Neutrophil (primary cell): ENCODE measurements around the gene PLA2G12A.

Experiments used
- H3K27ac ChIP-seq: fragments of 200-600 bp; sonication (generic); 2 replicates; pipeline ENCODE4 v1.5.1; 2016; ENCODE audit warnings: mild to moderate bottlenecking, moderate library complexity
- H3K27me3 ChIP-seq: fragments of 200-600 bp; sonication (generic); 2 replicates; pipeline ENCODE4 v1.6.0; 2016; ENCODE audit warnings: mild to moderate bottlenecking
- H3K36me3 ChIP-seq: fragments of 200-600 bp; sonication (generic); 2 replicates; pipeline ENCODE4 v1.5.1; 2017
- H3K4me1 ChIP-seq, 2 experiments: fragments of 200-600 bp in 1 of 2; sonication (generic) in 1 of 2; 1 replicate in 1 of 2; 2 replicates in 1 of 2; pipeline versions ENCODE4 v1.5.1 to v1.6.1; 2013 to 2016; ENCODE audit warnings: low read depth in 1 of 2, low read length in 1 of 2, mild to moderate bottlenecking in 1 of 2, moderate library complexity in 1 of 2; ENCODE audit not compliant: control insufficient read depth in 1 of 2, insufficient read depth in 1 of 2
- H3K4me3 ChIP-seq, 2 experiments: fragments of 200-600 bp in 1 of 2; sonication (generic) in 1 of 2; 1 replicate in 1 of 2; 2 replicates in 1 of 2; pipeline ENCODE4 v1.5.1; 2013 to 2016; ENCODE audit warnings: low read depth in 1 of 2, low read length in 1 of 2, mild to moderate bottlenecking in 1 of 2, moderate library complexity in 1 of 2
- H3K9me3 ChIP-seq: fragments of 200-600 bp; sonication (generic); 2 replicates; pipeline ENCODE4 v1.5.1; 2016
- TF ChIP-seq, protein P1 (sequence below): fragments of 200-600 bp; sonication (generic); IDR thresholded peaks from 2 replicates; pipeline ENCODE4 v1.5.1; 2016; ENCODE audit warnings: antibody characterized with exemption

PLA2G12A gene

DNA sequence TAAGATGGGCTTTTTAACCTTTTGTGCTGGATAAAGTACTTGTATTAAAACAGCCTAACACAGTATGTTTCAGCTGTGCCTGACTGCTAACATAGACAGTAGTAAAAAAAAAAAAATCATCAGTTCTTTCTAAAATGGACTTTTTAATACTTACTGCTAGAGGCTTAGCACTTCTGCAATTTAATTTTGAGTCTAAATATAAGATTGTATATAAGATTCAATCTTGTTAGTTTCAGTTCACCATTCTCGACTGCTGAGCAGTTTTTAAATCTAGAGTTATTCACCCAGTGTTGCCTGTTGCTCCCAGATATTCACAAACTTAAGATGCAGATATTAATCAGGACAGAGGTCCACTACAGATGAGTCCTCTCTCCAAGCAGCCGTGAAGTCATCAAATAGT lies 6.8 kb downstream of the PLA2G12A start:
- TF ChIP-seq, protein P1, sequence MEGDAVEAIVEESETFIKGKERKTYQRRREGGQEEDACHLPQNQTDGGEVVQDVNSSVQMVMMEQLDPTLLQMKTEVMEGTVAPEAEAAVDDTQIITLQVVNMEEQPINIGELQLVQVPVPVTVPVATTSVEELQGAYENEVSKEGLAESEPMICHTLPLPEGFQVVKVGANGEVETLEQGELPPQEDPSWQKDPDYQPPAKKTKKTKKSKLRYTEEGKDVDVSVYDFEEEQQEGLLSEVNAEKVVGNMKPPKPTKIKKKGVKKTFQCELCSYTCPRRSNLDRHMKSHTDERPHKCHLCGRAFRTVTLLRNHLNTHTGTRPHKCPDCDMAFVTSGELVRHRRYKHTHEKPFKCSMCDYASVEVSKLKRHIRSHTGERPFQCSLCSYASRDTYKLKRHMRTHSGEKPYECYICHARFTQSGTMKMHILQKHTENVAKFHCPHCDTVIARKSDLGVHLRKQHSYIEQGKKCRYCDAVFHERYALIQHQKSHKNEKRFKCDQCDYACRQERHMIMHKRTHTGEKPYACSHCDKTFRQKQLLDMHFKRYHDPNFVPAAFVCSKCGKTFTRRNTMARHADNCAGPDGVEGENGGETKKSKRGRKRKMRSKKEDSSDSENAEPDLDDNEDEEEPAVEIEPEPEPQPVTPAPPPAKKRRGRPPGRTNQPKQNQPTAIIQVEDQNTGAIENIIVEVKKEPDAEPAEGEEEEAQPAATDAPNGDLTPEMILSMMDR: no peak
- Histone ChIP-seq H3K27me3 (peaks cover 2% of the 10 kb centered on the region), H3K27ac (no peak overlapping the region), H3K4me1 (no peaks in the 10 kb centered on the region), H3K36me3 (no peaks in the 10 kb centered on the region), H3K4me3 (no peak overlapping the region), H3K9me3 (no peaks in the 10 kb centered on the region)

DNA sequence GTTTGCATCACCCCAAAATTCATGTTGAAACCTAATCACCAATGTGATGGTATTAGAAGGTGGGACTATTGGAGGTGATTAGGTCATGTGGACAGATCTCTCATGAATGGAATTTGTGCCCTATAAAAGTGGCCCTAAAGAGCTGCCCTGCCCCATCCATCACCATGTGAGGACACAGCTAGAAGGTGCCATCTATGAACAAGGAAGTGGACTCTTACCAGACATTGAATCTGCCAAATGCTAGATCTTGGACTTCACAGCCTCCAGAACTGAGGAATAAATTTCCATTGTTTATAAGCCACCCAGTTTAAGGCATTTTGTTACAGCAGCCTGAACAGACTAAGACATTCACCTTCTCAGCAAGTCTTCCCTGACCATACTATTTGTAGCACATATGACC lies 7.5 kb downstream of the PLA2G12A start:
- Histone ChIP-seq H3K4me1 (no peaks in the 10 kb centered on the region), H3K27ac (no peak overlapping the region), H3K9me3 (no peaks in the 10 kb centered on the region), H3K36me3 (no peaks in the 10 kb centered on the region), H3K4me3 (no peak overlapping the region), H3K27me3 (no peaks in the 10 kb centered on the region)
- TF ChIP-seq, protein P1: no peak

DNA sequence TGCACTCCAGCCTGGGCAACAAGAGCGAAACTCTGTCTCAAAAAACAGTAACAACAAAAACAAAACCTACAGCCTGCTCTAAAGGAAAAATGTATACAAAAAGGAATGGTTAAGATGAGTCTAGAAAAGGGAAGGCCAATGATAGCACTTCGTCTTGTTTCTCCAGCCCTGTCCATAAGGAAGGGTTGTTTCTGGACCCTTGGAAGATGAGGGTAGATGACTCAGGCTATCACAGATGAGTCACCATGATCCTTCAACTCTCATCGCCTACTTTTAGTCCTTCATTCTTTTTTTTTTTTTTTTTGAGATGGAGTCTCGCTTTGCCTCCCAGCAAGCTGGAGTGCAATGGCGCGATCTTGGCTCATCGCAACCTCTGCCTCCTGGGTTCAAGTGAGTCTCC lies 8.8 kb downstream of the PLA2G12A start:
- no peaks in the 10 kb centered on the region for H3K27me3 ChIP-seq
- H3K9me3 ChIP-seq: no peaks in the 10 kb centered on the region
- no peak overlapping the region for H3K4me3 ChIP-seq
- H3K27ac ChIP-seq: no peak overlapping the region
- TF ChIP-seq, protein P1: no peak
- H3K4me1 ChIP-seq: no peaks in the 10 kb centered on the region
- H3K36me3 ChIP-seq: no peaks in the 10 kb centered on the region

DNA sequence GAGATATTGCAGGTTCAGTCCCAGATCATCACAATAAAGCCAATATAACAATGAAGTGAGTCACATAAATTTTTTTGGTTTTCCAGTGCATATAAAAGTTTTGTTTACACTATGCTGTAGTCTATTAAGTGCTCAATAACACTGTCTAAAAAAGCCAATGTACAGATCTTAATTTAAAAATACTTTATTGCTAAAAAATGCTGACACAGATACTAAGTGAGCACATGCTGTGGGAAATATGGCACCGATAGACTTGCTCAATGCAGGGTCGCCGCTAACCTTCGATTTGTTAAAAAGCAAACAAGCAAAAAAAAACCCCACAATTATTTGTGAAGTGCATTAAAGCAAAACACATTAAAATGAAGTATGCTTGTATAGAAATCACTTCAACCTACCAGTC lies 10.3 kb downstream of the PLA2G12A start:
- H3K27me3 ChIP-seq: no peaks in the 10 kb centered on the region
- no peak overlapping the region for H3K4me3 ChIP-seq
- no peak overlapping the region for H3K27ac ChIP-seq
- H3K36me3 ChIP-seq: no peaks in the 10 kb centered on the region
- H3K4me1 ChIP-seq: no peaks in the 10 kb centered on the region
- no peaks in the 10 kb centered on the region for H3K9me3 ChIP-seq
- TF ChIP-seq, protein P1: no peak

DNA sequence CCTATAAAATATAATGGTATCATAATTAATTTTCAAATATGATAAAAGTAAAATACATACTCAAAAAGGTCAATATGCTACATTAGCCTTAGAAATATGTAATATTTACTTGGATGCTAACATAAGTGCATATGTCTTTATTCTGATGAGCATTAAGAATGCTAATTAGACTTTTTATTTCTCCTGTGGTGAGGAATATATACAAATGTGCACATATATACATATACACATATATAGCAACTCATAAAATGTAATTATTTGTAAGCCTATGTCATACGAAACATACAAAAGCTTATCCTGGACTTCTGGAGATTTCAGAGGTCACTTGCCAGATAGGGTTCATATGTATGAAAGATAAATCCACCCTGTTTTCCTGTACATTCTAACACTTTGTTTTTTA lies 11.1 kb downstream of the PLA2G12A start:
- H3K27me3 ChIP-seq: no peaks in the 10 kb centered on the region
- no peaks in the 10 kb centered on the region for H3K9me3 ChIP-seq
- H3K36me3 ChIP-seq: no peaks in the 10 kb centered on the region
- H3K4me3 ChIP-seq: no peak overlapping the region
- TF ChIP-seq, protein P1: no peak
- H3K4me1 ChIP-seq: no peaks in the 10 kb centered on the region
- no peak overlapping the region for H3K27ac ChIP-seq

DNA sequence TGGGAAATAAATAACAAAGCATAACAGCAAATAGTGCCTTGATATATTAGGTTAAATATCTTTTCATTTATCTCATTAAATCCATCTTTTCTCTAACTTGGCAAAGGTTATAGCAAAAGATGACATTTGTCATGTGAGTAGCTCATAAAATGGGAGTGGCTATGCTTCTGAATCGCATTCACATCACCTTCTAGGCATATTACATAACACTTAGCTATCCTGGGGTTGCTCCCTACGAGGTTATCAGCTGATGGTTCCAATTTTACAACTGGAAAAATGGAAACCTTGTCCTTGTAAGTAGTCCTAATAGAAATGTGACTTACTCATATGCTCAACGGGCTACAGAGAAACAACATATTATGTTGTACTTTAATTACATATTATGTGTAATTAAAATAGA lies 16.4 kb downstream of the PLA2G12A start:
- H3K27ac ChIP-seq: no peak overlapping the region
- H3K36me3 ChIP-seq: no peaks in the 10 kb centered on the region
- H3K4me3 ChIP-seq: no peak overlapping the region
- TF ChIP-seq, protein P1: no peak
- H3K27me3 ChIP-seq: no peaks in the 10 kb centered on the region
- H3K4me1 ChIP-seq: no peaks in the 10 kb centered on the region
- no peaks in the 10 kb centered on the region for H3K9me3 ChIP-seq
